Smooth muscle cell (in vitro differentiated cells): ENCODE data around the gene EGLN1. TPM values are rescaled to one million over a fixed set of nuclear protein-coding genes. Genes with fewer than 3 reads are reported as not detected.

Source experiments
- DNase-seq: peaks from one replicate; lab custom pipeline; 2025; ENCODE audit not compliant: unreplicated experiment; lab: John Stamatoyannopoulos, UW
- H2AFZ ChIP-seq: fragments of 200-600 bp; sonication (generic); 2 replicates; pipeline ENCODE4 v1.6.0; 2016; ENCODE audit warnings: antibody characterized with exemption, low read depth, mild to moderate bottlenecking
- H3F3A ChIP-seq: fragments of 200-600 bp; sonication (generic); 2 replicates; pipeline ENCODE4 v1.6.0; 2017; ENCODE audit warnings: antibody characterized with exemption, low read depth
- H3K27ac ChIP-seq: fragments of 200-600 bp; sonication (generic); 2 replicates; pipeline ENCODE4 v1.5.1; 2016; ENCODE audit warnings: low read depth, mild to moderate bottlenecking
- H3K27me3 ChIP-seq: fragments of 200-600 bp; sonication (generic); 2 replicates; pipeline ENCODE4 v1.6.1; 2016; ENCODE audit warnings: low read depth, mild to moderate bottlenecking
- H3K36me3 ChIP-seq: fragments of 200-600 bp; sonication (generic); 2 replicates; pipeline ENCODE4 v1.5.1; 2016; ENCODE audit warnings: low read depth
- H3K4me1 ChIP-seq: fragments of 200-600 bp; sonication (generic); 2 replicates; pipeline ENCODE4 v1.5.1; 2016; ENCODE audit warnings: low read depth
- H3K4me2 ChIP-seq: fragments of 200-600 bp; sonication (generic); 2 replicates; pipeline ENCODE4 v1.6.0; 2016; ENCODE audit warnings: mild to moderate bottlenecking
- H3K4me3 ChIP-seq: fragments of 200-600 bp; sonication (generic); 2 replicates; pipeline ENCODE4 v1.5.1; 2016; ENCODE audit warnings: mild to moderate bottlenecking
- H3K79me2 ChIP-seq: fragments of 200-600 bp; sonication (generic); 2 replicates; pipeline ENCODE4 v1.6.0; 2016; ENCODE audit warnings: low read depth, mild to moderate bottlenecking
- H3K9ac ChIP-seq: fragments of 200-600 bp; sonication (generic); 2 replicates; pipeline ENCODE4 v1.6.0; 2016; ENCODE audit warnings: low read depth
- H3K9me3 ChIP-seq: fragments of 200-600 bp; sonication (generic); replicated peaks from 2 replicates; pipeline ENCODE4 v1.5.1; 2016; ENCODE audit warnings: low read depth
- H4K20me1 ChIP-seq: fragments of 200-600 bp; sonication (generic); 2 replicates; pipeline ENCODE4 v1.6.0; 2016; ENCODE audit warnings: low read depth
- WGBS: methylation state at CpG from one replicate; pipeline ENCODE4 v1.1.7; 2016; ENCODE audit warnings: low lambda C conversion rate; 5-methylcytosine and 5-hydroxymethylcytosine counted together
- polyA plus RNA-seq: library from polyadenylated mRNA; unstranded; fragments of >200 nt; fragmentation: Nextera tagmentation; extraction: Ambion mirVana; gene quantifications from 2 replicates; pipeline ENCODE4 v1.2.1, GENCODE V29; 2016
- total RNA-seq: library from RNA; depleted of rRNA; stranded (reverse); fragments of >200 nt; gene quantifications from 2 replicates; pipeline ENCODE4 v1.2.3, GENCODE V29; 2014
- TF ChIP-seq, protein P1 (sequence below): fragments of 200-600 bp; sonication (generic); IDR thresholded peaks from 2 replicates; pipeline ENCODE4 v1.5.1; 2017; ENCODE audit warnings: borderline replicate concordance, mild to moderate bottlenecking, antibody characterized with exemption; ENCODE audit not compliant: insufficient read depth, poor library complexity, severe bottlenecking

Gene EGLN1
- total and polyA plus RNA-seq, 2 experiments from 2014 or later: 15.7 to 36.8 TPM

DNA sequence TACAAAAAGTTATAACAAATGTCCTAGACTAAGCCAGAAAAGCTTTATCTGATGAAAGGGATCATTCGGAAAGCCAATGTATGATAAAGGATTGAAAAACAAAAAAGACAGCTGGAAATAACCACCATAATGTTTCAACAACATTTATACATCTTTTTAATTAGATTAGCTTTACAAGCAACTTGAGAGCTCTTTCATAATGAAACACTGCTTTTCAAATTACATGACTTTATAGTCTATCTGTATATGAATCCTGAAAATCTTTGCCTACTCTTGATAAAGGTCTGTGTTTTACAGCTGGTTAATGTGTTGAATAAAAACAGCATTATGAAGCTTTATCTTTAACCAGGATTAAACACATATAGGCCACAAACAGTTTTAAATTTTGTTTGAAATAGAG lies 58.5 kb downstream of the EGLN1 start:
- Histone ChIP-seq H3K36me3 (no peaks in the 10 kb centered on the region), H3F3A (no peaks in the 10 kb centered on the region)
- 88% methylated on average over 1 of the region's 1 CpG for WGBS

DNA sequence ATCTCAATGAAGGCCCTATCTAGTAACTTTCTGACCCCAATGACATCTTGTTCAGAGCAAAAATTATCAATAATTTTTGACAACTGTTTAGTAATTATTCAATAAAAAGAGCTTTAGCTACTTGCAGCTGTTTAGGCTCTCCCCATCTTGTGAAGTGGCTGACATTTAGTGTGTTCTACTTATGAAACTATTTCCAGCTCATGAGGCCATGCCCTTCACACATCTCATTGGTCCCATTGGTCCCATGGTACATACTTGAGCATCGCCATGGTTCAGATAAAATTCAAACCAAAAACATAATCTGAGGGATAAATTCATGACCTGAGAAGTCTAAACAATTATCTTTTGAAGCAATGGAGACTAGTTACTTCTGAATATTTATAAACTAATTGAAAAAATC lies 59.8 kb downstream of the EGLN1 start:
- H3K79me2 ChIP-seq: no peaks in the 10 kb centered on the region
- H3K27me3 ChIP-seq: no peaks in the 10 kb centered on the region
- TF ChIP-seq, protein P1, sequence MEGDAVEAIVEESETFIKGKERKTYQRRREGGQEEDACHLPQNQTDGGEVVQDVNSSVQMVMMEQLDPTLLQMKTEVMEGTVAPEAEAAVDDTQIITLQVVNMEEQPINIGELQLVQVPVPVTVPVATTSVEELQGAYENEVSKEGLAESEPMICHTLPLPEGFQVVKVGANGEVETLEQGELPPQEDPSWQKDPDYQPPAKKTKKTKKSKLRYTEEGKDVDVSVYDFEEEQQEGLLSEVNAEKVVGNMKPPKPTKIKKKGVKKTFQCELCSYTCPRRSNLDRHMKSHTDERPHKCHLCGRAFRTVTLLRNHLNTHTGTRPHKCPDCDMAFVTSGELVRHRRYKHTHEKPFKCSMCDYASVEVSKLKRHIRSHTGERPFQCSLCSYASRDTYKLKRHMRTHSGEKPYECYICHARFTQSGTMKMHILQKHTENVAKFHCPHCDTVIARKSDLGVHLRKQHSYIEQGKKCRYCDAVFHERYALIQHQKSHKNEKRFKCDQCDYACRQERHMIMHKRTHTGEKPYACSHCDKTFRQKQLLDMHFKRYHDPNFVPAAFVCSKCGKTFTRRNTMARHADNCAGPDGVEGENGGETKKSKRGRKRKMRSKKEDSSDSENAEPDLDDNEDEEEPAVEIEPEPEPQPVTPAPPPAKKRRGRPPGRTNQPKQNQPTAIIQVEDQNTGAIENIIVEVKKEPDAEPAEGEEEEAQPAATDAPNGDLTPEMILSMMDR: no peak
- no peak overlapping the region for H3K27ac ChIP-seq
- no peak overlapping the region for H2AFZ ChIP-seq
- peaks cover 12% of the 10 kb centered on the region for H4K20me1 ChIP-seq
- no peaks in the 10 kb centered on the region for H3K4me1 ChIP-seq
- H3K36me3 ChIP-seq: no peaks in the 10 kb centered on the region
- no peak overlapping the region for H3K9ac ChIP-seq
- H3K9me3 ChIP-seq: no peaks in the 10 kb centered on the region
- no peak for DNase-seq
- peaks cover 4% of the 10 kb centered on the region for H3F3A ChIP-seq
- no peak overlapping the region for H3K4me3 ChIP-seq
- H3K4me2 ChIP-seq: no peak overlapping the region
- WGBS: 100% methylated on average over 1 of the region's 1 CpG

More for the DNA sequence above, 58.5 kb downstream of the EGLN1 start:
- Histone ChIP-seq H3K9ac (no peak overlapping the region), H3K4me3 (no peak overlapping the region), H3K27me3 (no peaks in the 10 kb centered on the region), H3K4me2 (no peak overlapping the region), H3K27ac (no peak overlapping the region), H4K20me1 (peaks cover 15% of the 10 kb centered on the region), H3K79me2 (no peaks in the 10 kb centered on the region), H3K9me3 (no peaks in the 10 kb centered on the region), H3K4me1 (no peaks in the 10 kb centered on the region), H2AFZ (no peak overlapping the region)
- DNase-seq: no peak
- TF ChIP-seq, protein P1: no peak

DNA sequence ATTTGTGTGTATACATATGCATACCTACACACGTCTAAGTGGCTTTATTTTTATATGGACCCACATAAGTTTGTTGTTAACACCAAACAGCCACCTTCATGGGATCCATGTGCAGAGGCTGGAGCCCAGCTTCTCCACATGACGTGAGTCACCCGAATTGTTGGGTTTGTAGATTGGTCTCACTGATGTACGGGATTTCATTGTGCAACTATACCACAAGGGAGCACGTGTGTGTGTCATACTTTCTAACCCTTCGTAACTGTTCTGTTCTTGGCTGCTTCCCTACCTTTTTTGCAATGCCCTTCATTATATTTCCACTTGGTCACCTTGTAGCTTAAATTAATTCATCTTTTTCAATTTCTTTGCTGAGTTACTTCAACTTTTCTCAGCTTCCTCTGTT lies 63.0 kb downstream of the EGLN1 start:
- H3K79me2 ChIP-seq: no peaks in the 10 kb centered on the region

More for the DNA sequence above, 63.0 kb downstream of the EGLN1 start:
- Histone ChIP-seq H2AFZ (no peak overlapping the region), H3K27me3 (no peaks in the 10 kb centered on the region), H3K4me3 (no peak overlapping the region), H4K20me1 (peaks cover 12% of the 10 kb centered on the region), H3K9me3 (no peaks in the 10 kb centered on the region), H3K36me3 (no peaks in the 10 kb centered on the region), H3F3A (peaks cover 16% of the 10 kb centered on the region), H3K9ac (no peak overlapping the region), H3K4me1 (no peaks in the 10 kb centered on the region), H3K27ac (peak overlapping the region; percentile 2), H3K4me2 (no peak overlapping the region)
- TF ChIP-seq, protein P1: no peak
- 60% methylated on average over 6 of the region's 6 CpGs for WGBS
- no peak for DNase-seq
